Measurements from ENCODE around the gene ARPP21. TPM values are rescaled to one million over a fixed set of nuclear protein-coding genes. Genes with fewer than 3 reads are reported as not detected.

Gene ARPP21
- polyA plus RNA-seq, 3 donors from 2014 or later: not detected

DNA sequence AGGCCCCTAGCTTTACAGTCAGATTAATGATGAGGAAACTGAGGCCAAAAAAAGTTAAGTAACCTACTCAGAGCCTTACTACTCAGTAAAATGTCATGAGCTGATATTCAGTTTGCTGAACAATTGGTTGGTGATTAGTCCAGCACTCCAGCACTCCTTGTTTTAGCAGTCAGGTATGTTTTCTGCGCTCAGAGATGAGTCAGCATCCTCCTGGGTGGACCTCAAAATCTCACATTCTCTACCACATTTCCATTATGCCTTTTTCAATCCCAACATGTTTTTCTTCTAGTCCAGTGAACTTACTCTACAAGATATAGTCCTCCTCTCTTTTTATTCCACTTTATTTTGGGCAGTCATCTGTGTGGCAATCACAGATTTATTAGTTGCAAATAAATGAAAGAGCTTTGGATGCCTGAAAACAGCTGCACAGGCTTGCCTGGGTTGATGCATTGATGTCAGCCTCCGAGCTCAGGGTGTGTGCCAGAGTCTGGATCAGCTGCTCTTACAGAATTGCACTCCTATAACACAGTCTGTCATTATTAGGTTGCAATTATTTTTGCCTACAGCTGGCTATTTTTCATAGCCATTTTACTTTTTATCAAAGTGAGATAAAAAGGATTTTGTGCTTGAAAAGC is 133.2 kb downstream of the ARPP21 start:
- Mint-ChIP-seq H3K36me3 (no peaks in the 10 kb centered on the region), H3K27ac (no peak overlapping the region), H3K4me3 (no peak overlapping the region), H3K4me1 (no peaks in the 10 kb centered on the region), H3K27me3 (ENCODE audit: low read depth in 3 of 3) (no peaks in the 10 kb centered on the region), H3K9me3 (no peaks in the 10 kb centered on the region)
- no peak for DNase-seq

DNA sequence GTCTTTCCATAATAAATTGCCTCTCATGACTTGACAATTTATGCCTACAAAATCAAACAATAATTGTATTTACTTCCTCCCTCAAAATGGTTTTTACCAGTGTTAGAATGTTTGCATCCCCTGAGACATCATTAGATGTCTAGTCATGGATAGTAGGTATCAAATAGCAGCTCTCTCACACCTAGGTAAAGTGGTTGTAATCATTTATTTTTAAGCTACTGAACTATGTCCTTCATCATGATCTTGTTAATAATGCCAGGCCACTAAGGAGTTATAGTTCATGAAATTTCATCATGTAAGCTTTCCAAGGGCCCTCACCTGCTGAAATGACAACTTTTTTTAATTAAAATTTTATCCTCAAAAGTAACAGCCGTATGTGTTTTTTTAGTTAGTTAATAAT is 134.1 kb downstream of the ARPP21 start:
- Mint-ChIP-seq H3K4me1 (no peaks in the 10 kb centered on the region), H3K27me3 (ENCODE audit: low read depth in 3 of 3) (no peaks in the 10 kb centered on the region)
- DNase-seq: no peak

GRCh38 chr3:35776346-35776745 is 137.0 kb downstream of the ARPP21 start:
- DNase-seq: no peak
- H3K4me1 Mint-ChIP-seq: no peaks in the 10 kb centered on the region
- no peak overlapping the region for H3K27ac Mint-ChIP-seq
- no peak overlapping the region for H3K4me3 Mint-ChIP-seq
- H3K36me3 Mint-ChIP-seq: no peaks in the 10 kb centered on the region
- no peaks in the 10 kb centered on the region for H3K27me3 Mint-ChIP-seq (ENCODE audit: low read depth in 3 of 3)
- H3K9me3 Mint-ChIP-seq: peaks cover 0 to 12% (median 6%) of the 10 kb centered on the region in 6 donors

More for the DNA sequence above, 134.1 kb downstream of the ARPP21 start:
- Mint-ChIP-seq H3K27ac (no peak overlapping the region), H3K4me3 (no peak overlapping the region), H3K9me3 (peaks cover 0 to 1% (median 0%) of the 10 kb centered on the region in 6 donors), H3K36me3 (no peaks in the 10 kb centered on the region)

- Mint-ChIP-seq H3K27me3 (ENCODE audit: low read depth in 3 of 3) (no peaks in the 10 kb centered on the region), H3K9me3 (peaks cover under 1 to 12% (median 6%) of the 10 kb centered on the region in 6 donors), H3K36me3 (no peaks in the 10 kb centered on the region), H3K4me3 (no peak overlapping the region), H3K4me1 (no peaks in the 10 kb centered on the region), H3K27ac (no peak overlapping the region)
- DNase-seq: no peak
Observed at GRCh38 chr3:35777065-35777464, 137.7 kb downstream of the ARPP21 start.

DNA sequence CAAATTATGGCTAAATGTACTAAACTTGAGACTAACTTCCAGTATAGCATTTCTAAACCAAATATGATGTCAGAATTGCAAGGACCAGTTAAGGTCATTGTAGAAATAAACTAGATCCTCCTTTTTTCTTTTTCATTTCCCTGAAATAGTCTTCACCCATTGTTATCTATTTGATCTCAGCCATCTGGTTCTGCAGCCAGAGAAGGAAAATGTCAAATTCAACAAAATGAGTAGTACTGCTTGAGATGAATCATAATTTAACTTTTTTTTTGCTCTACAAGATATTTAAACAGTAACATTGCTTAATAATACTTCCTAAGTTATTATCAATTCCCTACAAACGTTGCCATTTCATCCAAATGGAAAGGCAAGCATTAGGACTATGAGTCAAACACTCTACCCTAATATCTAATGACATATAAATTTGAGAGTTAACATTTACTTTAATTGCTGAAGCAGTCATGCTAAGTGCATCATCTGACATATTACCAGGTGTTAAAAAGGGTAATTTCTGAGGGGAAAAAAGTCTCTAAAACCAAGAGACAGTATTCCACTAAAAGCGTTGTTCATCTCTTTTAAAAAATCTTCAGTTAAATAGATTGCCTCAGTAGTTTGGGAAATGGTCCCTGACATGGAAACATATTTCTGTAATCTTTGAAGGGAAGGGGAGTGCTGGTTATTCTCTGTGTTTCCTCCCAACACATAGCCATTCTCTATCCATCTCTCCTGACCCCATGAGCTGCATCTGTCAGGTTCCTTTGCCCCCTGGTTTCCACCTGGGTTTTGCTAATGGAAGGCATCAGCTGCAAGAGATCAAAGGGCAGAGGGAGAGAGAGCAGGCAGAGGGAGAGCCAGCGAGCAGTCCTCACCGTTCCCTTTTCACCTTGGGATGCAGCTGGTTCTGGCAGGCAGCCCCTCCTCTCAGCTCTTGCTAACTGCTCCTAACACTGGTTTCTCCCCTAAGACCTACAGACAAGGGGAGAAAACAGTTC is 138.5 kb downstream of the ARPP21 start:
- no peak overlapping the region for H3K4me3 Mint-ChIP-seq
- H3K27me3 Mint-ChIP-seq (ENCODE audit: low read depth in 3 of 3): peaks cover 0 to under 1% (median 0%) of the 10 kb centered on the region in 3 donors
- peaks cover 2 to 12% (median 6%) of the 10 kb centered on the region in 6 donors for H3K9me3 Mint-ChIP-seq
- no peak for DNase-seq
- no peak overlapping the region for H3K27ac Mint-ChIP-seq
- H3K36me3 Mint-ChIP-seq: no peaks in the 10 kb centered on the region
- no peaks in the 10 kb centered on the region for H3K4me1 Mint-ChIP-seq

DNA sequence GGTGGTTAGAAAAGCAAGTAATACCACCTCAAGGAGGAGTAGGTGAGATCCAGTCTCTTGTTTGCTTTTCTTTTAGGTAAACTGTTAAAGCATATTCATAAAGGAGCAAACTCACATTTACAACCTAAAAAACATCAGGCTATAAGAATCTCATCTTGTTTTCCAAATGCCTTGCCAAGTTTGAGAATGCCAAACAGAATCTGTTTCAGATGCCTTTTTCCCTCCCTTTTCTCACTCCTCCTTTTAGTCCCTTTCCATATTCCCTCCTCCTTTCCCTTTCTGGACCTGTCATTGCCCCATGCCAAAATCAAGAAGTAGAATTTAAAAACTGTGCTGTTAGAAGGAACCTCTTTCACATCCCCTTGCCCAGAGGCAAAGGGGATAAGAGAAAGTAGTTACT is 140.3 kb downstream of the ARPP21 start:
- Mint-ChIP-seq H3K36me3 (no peaks in the 10 kb centered on the region), H3K4me1 (no peaks in the 10 kb centered on the region), H3K4me3 (no peak overlapping the region), H3K27me3 (ENCODE audit: low read depth in 3 of 3) (peaks cover 0 to 2% (median 0%) of the 10 kb centered on the region in 3 donors), H3K9me3 (peaks cover 2 to 16% (median 9%) of the 10 kb centered on the region in 6 donors), H3K27ac (no peak overlapping the region)
- no peak for DNase-seq

DNA sequence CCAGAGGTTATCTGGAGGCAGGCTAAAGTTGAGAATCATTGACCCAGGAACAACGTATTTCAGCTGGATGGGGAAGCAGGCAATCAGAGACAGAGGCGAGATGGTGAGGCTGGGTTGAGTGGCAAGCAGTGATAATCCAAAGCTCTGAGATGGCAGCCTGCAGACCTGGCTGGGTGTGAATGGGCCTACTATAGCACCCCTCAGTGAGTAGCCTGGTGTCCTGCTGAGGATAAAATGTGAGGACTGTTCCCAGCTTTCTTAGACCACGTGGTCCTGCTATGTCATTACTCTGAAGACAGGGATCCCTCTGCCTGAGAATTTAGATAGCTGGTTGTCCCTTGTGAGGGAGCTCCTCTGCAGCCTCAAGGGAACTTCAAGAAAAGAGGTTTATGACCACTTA is 141.5 kb downstream of the ARPP21 start:
- H3K4me1 Mint-ChIP-seq: no peaks in the 10 kb centered on the region
- H3K27ac Mint-ChIP-seq: no peak overlapping the region
- peaks cover 0 to 2% (median 0%) of the 10 kb centered on the region in 3 donors for H3K27me3 Mint-ChIP-seq (ENCODE audit: low read depth in 3 of 3)
- no peak overlapping the region for H3K4me3 Mint-ChIP-seq
- DNase-seq: no peak
- H3K36me3 Mint-ChIP-seq: no peaks in the 10 kb centered on the region
- peaks cover 2 to 17% (median 9%) of the 10 kb centered on the region in 6 donors for H3K9me3 Mint-ChIP-seq

GRCh38 chr3:35781558-35781957 is 142.2 kb downstream of the ARPP21 start:
- no peak for DNase-seq
- Mint-ChIP-seq H3K4me1 (no peaks in the 10 kb centered on the region), H3K9me3 (peaks cover 4 to 19% (median 9%) of the 10 kb centered on the region in 6 donors), H3K27me3 (ENCODE audit: low read depth in 3 of 3) (peaks cover 0 to 2% (median 0%) of the 10 kb centered on the region in 3 donors), H3K4me3 (no peak overlapping the region), H3K27ac (no peak overlapping the region), H3K36me3 (no peaks in the 10 kb centered on the region)

- Mint-ChIP-seq H3K27ac (no peak overlapping the region), H3K9me3 (peaks cover 4 to 19% (median 11%) of the 10 kb centered on the region in 6 donors), H3K4me3 (no peak overlapping the region), H3K36me3 (no peaks in the 10 kb centered on the region), H3K27me3 (ENCODE audit: low read depth in 3 of 3) (peaks cover 0 to 2% (median 0%) of the 10 kb centered on the region in 3 donors), H3K4me1 (no peaks in the 10 kb centered on the region)
- DNase-seq: no peak
Observed at GRCh38 chr3:35782355-35782754, 143.0 kb downstream of the ARPP21 start.

GRCh38 chr3:35784169-35784568 is 144.8 kb downstream of the ARPP21 start:
- Mint-ChIP-seq H3K27ac (no peak overlapping the region), H3K9me3 (peaks cover 4 to 19% (median 8%) of the 10 kb centered on the region in 6 donors), H3K36me3 (no peaks in the 10 kb centered on the region), H3K27me3 (ENCODE audit: low read depth in 3 of 3) (peaks cover 0 to 2% (median 0%) of the 10 kb centered on the region in 3 donors), H3K4me1 (no peaks in the 10 kb centered on the region), H3K4me3 (no peak overlapping the region)
- DNase-seq: no peak

DNA sequence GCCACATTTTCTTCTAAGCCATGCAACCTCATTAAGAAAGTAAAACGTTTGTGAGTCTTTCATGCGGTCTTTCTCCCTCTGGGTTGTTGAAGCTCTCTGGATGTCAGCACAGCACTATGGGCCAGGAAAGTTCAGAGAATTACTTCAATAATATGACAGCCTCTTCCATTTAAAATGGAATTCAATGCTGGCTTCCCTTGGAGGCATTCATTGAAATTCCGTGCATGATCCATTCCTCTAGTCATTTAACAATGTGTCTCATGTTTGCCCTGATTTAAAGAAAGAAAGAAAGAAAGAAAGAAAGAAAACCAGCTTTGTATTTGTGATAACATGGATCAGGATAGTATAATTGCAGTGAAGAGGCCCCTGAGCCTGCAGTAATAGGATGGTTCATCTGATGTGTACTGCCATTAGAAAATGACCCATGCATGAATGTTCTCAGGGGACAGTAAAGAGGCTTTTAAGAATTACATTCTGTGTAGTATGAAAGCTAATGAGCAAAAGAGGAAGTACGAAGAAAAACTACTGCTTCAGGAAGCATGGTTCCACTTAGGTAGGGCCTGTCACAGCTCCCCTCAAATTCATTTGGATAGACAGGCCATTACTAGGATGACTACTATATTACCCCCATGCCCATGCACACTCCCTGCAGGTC is 146.0 kb downstream of the ARPP21 start:
- no peak for DNase-seq
- H3K9me3 Mint-ChIP-seq: peaks cover 2 to 13% (median 5%) of the 10 kb centered on the region in 6 donors
- no peaks in the 10 kb centered on the region for H3K36me3 Mint-ChIP-seq
- no peak overlapping the region for H3K27ac Mint-ChIP-seq
- H3K4me3 Mint-ChIP-seq: no peak overlapping the region
- peaks cover 0 to 2% (median 0%) of the 10 kb centered on the region in 3 donors for H3K27me3 Mint-ChIP-seq (ENCODE audit: low read depth in 3 of 3)
- H3K4me1 Mint-ChIP-seq: no peaks in the 10 kb centered on the region

GRCh38 chr3:35787936-35788335 is 148.6 kb downstream of the ARPP21 start:
- no peaks in the 10 kb centered on the region for H3K4me1 Mint-ChIP-seq

DNA sequence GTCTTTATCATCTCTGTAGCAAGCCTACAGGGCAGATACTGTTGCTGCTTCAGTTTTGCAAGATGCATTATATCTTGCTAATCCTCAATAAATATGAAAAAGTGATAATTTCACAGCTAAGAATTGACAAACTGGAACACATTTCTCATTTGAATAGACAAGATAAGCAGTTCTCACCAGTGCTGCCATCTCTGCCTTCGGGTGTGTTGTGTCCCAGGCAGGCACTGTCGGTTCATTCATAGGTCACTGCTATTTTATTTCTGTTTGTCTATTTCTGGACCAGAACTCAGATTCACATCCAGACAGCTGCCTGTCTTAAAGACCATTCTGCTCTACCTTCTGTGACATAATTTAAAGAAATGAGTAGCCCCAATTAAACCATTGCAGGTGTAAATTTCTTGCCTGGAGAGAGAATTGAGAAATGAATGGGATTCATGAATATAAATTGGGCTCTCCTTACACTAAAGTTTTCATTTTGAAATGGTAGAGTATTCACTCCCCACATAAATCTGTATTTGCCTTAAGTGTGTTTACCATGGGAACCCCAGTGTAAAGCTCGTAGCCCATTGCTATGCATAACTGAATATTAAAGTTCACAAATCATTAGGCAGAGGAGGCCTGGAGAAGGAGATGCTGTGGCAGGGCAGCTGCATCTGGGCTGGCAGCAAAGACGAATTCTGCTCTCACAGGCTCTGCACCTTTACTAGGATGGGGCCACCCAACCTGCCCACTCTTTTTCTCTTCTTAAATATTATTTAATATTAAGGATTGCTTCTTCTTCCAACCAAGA is 149.9 kb downstream of the ARPP21 start:
- no peak for DNase-seq
- Mint-ChIP-seq H3K36me3 (no peaks in the 10 kb centered on the region), H3K27ac (no peak overlapping the region), H3K4me3 (no peak overlapping the region), H3K9me3 (peaks cover 0 to 6% (median 2%) of the 10 kb centered on the region in 6 donors), H3K27me3 (ENCODE audit: low read depth in 3 of 3) (no peaks in the 10 kb centered on the region), H3K4me1 (no peaks in the 10 kb centered on the region)

More at GRCh38 chr3:35787936-35788335, 148.6 kb downstream of the ARPP21 start:
- no peak for DNase-seq
- Mint-ChIP-seq H3K9me3 (peaks cover 2 to 12% (median 3%) of the 10 kb centered on the region in 6 donors), H3K4me3 (no peak overlapping the region), H3K36me3 (no peaks in the 10 kb centered on the region), H3K27ac (no peak overlapping the region), H3K27me3 (ENCODE audit: low read depth in 3 of 3) (peaks cover 0 to under 1% (median 0%) of the 10 kb centered on the region in 3 donors)
